Measurements from ENCODE around the gene C6orf58.

DNA sequence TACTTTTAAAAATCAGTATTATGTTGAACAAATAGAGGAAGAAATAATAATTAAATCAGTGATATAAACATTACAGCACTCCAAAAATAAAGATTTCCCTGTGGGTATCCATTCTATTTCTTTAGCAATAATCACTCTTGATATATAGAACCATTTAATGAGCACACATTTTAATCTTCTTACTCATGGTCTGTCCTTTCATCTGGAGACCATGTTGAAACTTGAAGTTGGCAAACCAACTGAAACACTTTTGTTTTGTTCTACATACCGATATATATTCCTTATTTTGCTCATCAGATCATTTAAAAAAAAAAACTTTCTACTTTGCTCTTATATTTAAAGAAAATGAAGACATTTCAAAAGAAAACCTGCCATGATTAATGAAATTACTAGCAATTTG lies 13.4 kb downstream of the C6orf58 start:
- TF ChIP-seq EZH2 (IDR thresholded peaks at IDR 0.05; ENCODE audit: insufficient read depth, poor library complexity, severe bottlenecking) (no peak), EZH2phosphoT487 (IDR thresholded peaks at IDR 0.05; ENCODE audit: insufficient read depth, low read depth) (no peak)
